Ramos (cell line): ENCODE data around the gene LRP1.
"Not testable (repeated sequence)": the region's sequence is repeated elsewhere in the genome, so short reads cannot be mapped to it uniquely, and the experiment has no call there.

ENCODE experiments used
- in situ Hi-C: fragments of 300-500 bp; cut with MboI; formaldehyde crosslinking; loops from one replicate; pipeline ENCODE4 v1.14.3; 2022; ENCODE audit warnings: low sequenced_read_pairs; ENCODE audit not compliant: unreplicated experiment

LRP1 gene

DNA sequence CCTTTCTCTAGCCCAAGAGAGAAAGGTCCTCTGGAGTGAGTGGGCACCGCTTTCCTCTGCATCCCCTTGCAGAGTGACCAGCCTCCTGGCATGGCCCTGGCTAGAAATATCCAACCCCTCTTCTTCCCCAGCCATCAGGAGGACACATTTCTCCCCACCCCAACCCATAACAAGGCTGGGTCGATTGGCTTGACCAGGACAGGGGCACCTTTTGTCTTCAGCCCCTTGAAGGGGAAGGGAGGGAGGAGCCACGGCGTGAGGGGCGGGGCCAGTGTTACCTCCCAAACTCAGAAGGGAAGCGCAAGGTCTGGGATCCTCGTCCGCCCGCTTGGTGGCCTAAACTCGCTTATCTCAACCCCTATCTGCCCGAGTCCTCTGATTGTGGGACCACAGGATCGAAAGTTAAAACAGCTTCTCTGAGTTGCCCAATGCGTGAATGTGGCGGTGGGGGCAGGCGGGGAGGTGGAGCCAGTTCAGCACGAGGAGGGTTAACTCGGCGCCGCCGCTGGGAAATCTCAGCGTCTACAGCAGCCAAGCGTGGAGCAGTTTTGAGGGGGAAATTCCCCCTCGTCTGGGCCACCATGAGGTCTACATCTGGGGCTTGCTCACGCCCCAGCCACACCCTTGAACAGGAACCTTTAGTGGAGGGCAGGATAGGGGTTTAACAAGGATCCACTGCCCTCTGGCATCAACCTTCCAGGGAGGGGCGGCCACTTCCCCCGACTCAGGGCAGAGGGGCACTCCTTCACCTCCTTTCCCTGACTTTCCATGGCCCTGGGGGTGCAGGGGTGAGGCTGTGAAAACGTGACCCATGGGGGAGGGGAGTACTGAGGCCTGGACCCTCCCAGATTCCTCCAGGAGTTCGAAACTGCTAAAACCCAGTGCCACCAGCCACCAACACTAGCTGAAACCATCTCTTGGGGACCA is 17.9 kb upstream of the LRP1 start:
- in situ Hi-C loops: loop anchor here (5.0 to 10.0 kb wide), 3 partner anchors 108 to 476 kb away; partner anchors contain the start of gene BAZ2A

- in situ Hi-C loops: loop anchor here (5.0 to 10.0 kb wide), 3 partner anchors 109 to 476 kb away; partner anchors contain the start of gene BAZ2A
Observed at GRCh38 chr12:57111031-57111734, 17.1 kb upstream of the LRP1 start, which contains the start of gene STAT6. STAT6 (minus strand) TSS chr12:57111362; CDS start chr12:57108278, 3,084 bp downstream.

DNA sequence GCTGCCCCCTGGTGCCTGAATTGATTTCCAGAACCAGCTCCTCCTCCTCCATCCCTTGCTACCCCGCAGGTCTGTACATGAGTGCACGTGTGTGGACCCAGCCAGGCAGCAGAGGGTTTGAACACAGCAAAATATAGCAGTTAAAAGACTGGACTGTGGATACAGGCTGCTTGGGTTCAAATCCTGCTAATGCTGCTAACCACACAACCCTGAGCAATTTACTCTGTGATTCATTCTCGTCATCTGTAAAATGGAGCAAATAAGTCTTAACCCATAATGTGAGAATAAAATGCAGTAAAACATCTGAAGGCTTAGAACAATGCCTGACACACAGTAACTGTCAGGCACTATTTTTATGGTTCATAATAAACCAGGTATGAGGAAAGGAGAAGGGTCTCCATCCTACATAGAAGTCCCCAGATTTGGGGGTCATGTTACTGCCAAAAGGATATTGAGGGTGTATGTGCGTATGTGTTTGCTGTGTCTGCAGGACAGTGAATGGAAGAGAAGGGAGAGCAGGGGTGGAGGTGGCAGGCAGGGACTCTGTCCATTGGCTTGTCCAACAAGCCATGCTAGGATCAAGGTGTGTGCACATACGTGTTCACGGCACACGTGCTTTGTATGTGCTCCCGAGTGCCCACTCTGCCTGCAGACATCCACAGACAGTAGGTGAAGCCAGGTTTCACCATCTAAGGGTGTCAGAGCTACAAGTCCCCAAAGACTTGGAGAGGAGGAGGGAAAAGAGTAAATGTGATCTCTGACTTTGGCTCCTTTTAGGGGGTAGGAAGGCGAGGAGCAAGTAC is 15.6 kb upstream of the LRP1 start:
- in situ Hi-C loops: loop anchor here (5.0 to 10.0 kb wide), 3 partner anchors 110 to 478 kb away; partner anchors contain the start of gene BAZ2A

DNA sequence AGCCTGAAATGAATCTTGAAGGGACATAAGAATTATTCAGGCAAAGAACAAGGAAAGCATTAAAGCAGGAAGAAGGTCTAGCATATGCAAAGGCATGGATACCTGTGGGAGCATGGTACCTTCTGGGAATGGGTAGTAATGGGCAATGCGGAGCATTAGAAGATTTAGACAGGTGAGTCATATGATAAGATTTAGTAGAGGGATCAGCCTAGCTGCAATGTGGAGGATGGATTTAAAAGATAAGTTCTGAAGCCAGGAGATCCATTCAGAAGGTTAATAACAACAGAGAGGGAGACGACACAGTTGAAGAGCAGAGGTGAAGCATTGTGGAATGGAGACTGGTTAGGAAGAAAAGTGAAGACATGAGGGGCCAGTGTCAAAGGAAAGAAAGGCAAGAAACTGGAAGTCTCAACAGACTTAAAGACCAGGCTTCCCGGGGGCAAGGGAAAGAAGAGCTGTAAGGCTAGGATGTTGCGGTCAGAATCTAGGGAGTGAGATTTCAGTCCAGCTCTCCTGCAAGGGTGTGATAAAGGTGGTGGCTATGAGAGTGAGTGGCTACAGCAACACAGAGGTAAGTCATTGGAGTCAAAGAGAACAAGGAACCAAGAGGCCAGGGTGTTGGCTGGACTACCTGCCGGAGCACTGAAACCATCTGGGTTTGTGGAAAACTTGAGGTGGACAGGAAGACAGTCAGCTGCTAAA is 11.6 kb upstream of the LRP1 start:
- in situ Hi-C loops: loop anchor here (10.0 kb wide), 1 partner anchor 482 kb away; the partner anchor contains the start of gene BAZ2A

- in situ Hi-C loops: loop anchor here (10.0 kb wide), 1 partner anchor 484 kb away; the partner anchor contains the start of gene BAZ2A
Observed at GRCh38 chr12:57118711-57119271, 9.5 kb upstream of the LRP1 start.

DNA sequence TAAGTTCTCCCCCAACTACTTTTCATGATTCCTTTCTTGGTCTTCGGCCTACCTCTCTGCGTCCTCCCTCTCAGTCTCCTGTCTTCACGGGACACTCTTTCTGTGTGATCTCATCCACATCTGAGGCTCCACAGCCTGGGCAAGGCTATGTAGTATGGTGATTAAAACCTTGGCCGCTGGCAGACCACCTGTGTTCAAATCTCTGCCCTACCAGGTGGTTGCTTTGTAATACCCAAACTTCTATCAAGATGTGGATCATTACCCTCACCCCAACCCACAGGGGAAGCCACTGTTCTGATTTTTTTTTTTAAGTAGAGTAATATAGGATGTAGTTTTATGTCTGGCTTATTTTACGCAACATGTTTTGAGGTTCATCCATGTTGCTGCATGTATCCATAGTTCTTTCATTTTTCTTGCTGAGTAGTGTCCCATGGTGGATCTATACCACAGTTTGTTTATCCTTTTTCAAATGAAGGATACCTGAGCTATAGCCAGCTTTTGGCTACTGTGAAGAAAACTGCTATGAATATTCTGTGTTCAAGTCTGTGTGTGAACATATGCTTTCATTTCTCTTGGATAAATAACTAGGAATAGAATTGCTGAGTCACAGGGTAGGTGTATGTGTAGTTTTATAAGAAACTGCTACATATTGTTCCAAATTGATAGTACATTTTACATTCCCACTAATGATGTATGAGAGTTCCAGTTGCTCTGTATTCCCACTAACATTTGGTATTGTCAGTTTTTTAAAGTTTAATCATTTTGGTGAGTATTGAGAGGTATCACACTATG is 8.8 kb upstream of the LRP1 start:
- in situ Hi-C loops: loop anchor here (10.0 kb wide), 1 partner anchor 485 kb away; the partner anchor contains the start of gene BAZ2A

- in situ Hi-C loops: not testable (repeated sequence)
Observed at GRCh38 chr12:57120718-57121117, 7.6 kb upstream of the LRP1 start.

GRCh38 chr12:57123813-57124212 is 4.5 kb upstream of the LRP1 start:
- in situ Hi-C loops: no loop called here

DNA sequence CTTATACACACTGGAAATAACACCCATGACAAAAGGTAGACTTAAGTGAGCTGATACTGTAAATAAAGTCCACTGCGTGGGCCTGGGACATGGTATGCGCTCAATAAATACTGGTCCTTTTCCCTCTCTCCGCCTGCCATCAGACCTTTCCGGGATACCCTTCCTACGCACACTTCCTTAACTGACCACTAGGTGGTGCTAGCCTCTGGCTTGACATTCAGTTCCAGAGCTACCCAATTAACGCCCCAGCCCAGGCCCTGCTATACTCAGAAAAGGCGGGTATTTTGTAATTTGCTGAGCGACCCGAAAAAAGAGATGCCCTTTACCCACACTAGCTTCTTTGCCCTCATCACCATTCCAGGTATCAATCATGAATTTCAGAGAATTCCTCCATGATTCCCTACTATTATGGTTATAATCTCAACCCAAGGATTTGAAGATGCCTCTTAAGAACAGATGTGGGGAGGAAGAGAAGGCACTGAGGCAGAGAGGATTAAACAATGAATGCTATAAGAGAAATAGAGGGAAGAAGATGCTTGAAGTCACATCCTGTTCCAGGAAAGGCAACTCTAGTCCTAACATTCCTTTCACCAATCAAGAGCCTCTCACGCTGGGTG is 3.9 kb upstream of the LRP1 start:
- in situ Hi-C loops: no loop called here

GRCh38 chr12:57126061-57126460 is 2.2 kb upstream of the LRP1 start:
- in situ Hi-C loops: no loop called here

GRCh38 chr12:57126561-57126960 is 1.7 kb upstream of the LRP1 start:
- in situ Hi-C loops: no loop called here

DNA sequence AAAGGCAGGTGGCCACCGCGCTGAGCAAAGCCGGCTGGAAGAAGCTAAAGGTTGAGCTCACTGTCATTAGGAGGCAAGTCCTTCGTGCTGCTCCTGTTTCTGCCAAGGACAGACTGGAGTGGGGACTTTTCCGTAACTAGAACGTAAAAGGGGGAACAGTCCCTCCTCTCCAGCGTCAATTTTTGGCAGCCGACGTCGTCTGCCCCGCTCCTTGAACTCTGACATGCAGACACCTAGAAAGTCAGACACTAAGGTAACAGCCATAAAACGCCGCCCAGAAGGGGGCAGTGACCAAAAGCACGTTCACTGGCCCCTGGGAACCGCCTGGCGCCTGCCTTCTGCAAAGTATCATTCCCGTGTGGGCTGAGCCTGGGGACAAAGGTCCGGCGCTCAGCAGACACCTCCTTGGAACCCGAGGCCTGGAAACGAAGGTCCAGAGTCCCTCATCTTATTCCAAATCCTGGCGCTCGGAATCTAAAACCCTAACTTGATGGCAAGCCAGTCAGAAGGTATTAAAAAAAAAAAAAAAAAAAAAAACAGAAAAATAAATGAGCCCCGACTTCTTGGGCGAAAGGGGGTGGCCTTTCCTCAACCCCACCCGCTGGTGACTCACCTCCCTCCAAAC is 1.1 kb upstream of the LRP1 start:
- in situ Hi-C loops: no loop called here

GRCh38 chr12:57128519-57129247 is 400 bp downstream of the LRP1 start:
- in situ Hi-C loops: no loop called here

DNA sequence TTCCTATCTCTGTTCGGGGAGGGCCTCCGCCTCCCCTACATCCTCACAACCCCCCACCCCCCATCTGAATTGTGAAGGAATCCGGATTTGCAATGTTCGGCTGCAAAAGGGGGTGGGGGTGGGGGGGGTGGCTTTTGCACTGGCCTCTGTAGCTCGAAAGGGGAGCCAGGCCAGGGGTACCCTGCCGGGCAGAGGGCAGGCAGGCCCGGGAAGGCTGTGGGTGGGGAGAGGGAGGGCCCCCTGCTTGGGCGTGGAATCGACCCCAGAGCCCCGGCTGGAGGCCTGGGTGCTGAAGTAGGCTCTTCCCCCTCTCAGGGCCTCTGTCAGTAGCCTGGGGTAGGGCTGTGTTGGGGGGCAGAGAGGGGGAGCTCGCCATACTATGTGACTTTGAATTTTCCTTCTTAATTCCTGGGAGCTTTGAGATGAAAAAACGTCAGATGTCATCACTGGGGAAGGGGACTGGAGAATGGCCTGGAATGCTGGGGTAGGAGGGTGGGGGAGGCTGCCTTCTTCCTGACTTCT is 1.1 kb downstream of the LRP1 start:
- in situ Hi-C loops: no loop called here

GRCh38 chr12:57129889-57130288 is 1.6 kb downstream of the LRP1 start:
- in situ Hi-C loops: no loop called here

GRCh38 chr12:57130941-57131340 is 2.7 kb downstream of the LRP1 start:
- in situ Hi-C loops: no loop called here
